Measurements from ENCODE around the gene DNM1. TPM values are rescaled to one million over a fixed set of nuclear protein-coding genes. Genes with fewer than 3 reads are reported as not detected.

The DNM1 gene
- total and polyA plus RNA-seq, 10 of the 15 experiments (the other 5 are each of a cell fraction or from before 2014, with no cell fraction given), result 0.06 to 0.67 (median 0.19) TPM; not detected in 3

DNA sequence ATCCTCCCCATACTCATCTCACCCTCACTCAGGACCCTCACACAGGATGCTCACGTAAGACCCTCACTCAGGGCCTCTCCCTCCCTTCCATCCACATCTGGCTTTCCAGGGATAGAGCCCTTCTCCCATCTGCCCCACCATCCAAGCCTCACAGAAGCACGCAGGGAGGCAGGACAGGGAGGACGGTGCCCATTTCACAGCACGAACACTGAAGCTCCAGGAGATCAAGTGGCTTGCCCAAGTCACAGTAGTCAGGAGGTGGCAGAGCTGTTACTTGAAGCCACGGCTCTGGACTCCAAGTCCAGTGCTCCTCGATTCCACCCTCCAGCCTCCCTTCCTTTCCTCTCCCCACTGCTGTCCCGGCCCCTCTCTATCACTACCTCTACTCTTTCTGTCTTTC, 21.7 kb downstream of the DNM1 start:
- Histone ChIP-seq H3K27me3 (replicated peaks in 1 of 2; ENCODE audit: control insufficient read depth in 2 of 2, insufficient read depth in 2 of 2, low read length in 1 of 2) (peaks cover 0 to 2% of the 10 kb centered on the region in 2 experiments; a peak in 2 of 4 replicates), H3K36me3 (ENCODE audit: control insufficient read depth in 2 of 2, insufficient read depth in 2 of 2, low read length in 1 of 2) (no peaks in the 10 kb centered on the region), H3K4me1 (ENCODE audit: control insufficient read depth, insufficient read depth, low read length) (no peaks in the 10 kb centered on the region), H3K4me2 (ENCODE audit: control insufficient read depth, insufficient read depth) (no peak overlapping the region), H2AFZ (ENCODE audit: control insufficient read depth, low read depth, low read length) (no peak overlapping the region), H3K9ac (ENCODE audit: control insufficient read depth, insufficient read depth, low read length) (no peak overlapping the region), H3K27ac (ENCODE audit: control insufficient read depth, insufficient read depth) (no peak overlapping the region), H4K20me1 (ENCODE audit: control insufficient read depth, insufficient read depth) (no peaks in the 10 kb centered on the region), H3K4me3 (no peak overlapping the region), H3K79me2 (ENCODE audit: control insufficient read depth, insufficient read depth, low read length) (no peaks in the 10 kb centered on the region), H3K9me3 (replicated peaks; ENCODE audit: control insufficient read depth, insufficient read depth, low read length) (no peaks in the 10 kb centered on the region)
- intact Hi-C loops (cut with micrococcal nuclease; ENCODE audit: unreplicated experiment) (no loop called here), in situ Hi-C loops (cut with MboI) (no loop called here)
- TF ChIP-seq KAT2A (conservative IDR thresholded peaks at IDR 0.05; ENCODE audit: control insufficient read depth, low read depth, low read length) (no peak), TARDBP (IDR thresholded peaks at IDR 0.05; ENCODE audit: borderline replicate concordance) (no peak)
- TF ChIP-seq, protein P1, sequence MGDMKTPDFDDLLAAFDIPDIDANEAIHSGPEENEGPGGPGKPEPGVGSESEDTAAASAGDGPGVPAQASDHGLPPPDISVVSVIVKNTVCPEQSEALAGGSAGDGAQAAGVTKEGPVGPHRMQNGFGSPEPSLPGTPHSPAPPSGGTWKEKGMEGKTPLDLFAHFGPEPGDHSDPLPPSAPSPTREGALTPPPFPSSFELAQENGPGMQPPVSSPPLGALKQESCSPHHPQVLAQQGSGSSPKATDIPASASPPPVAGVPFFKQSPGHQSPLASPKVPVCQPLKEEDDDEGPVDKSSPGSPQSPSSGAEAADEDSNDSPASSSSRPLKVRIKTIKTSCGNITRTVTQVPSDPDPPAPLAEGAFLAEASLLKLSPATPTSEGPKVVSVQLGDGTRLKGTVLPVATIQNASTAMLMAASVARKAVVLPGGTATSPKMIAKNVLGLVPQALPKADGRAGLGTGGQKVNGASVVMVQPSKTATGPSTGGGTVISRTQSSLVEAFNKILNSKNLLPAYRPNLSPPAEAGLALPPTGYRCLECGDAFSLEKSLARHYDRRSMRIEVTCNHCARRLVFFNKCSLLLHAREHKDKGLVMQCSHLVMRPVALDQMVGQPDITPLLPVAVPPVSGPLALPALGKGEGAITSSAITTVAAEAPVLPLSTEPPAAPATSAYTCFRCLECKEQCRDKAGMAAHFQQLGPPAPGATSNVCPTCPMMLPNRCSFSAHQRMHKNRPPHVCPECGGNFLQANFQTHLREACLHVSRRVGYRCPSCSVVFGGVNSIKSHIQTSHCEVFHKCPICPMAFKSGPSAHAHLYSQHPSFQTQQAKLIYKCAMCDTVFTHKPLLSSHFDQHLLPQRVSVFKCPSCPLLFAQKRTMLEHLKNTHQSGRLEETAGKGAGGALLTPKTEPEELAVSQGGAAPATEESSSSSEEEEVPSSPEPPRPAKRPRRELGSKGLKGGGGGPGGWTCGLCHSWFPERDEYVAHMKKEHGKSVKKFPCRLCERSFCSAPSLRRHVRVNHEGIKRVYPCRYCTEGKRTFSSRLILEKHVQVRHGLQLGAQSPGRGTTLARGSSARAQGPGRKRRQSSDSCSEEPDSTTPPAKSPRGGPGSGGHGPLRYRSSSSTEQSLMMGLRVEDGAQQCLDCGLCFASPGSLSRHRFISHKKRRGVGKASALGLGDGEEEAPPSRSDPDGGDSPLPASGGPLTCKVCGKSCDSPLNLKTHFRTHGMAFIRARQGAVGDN (IDR thresholded peaks at IDR 0.05), result no peak
- ChIA-PET CTCF (no interaction called here), RAD21 (ENCODE audit: unreplicated experiment) (no interaction called here), POLR2A (no interaction called here), SMC1A (ENCODE audit: uncharacterized antibody, unreplicated experiment) (no interaction called here)
- DNase-seq (ENCODE audit: low read depth, low spot score), result no peak
- no peak for ATAC-seq
- BruUV-seq (replicated peaks), result no TSS peak
- no peak for FAIRE-seq
- WGBS (ENCODE audit: insufficient coverage, insufficient replicate concordance, low lambda C conversion rate, missing lambda C conversion rate), result 11% methylated on average over 7 of the region's 7 CpGs
